Measurements from ENCODE around the gene ARHGEF11. TPM values are rescaled to one million over a fixed set of nuclear protein-coding genes. Genes with fewer than 3 reads are reported as not detected.

The ARHGEF11 gene
- total and polyA plus RNA-seq, 9 of the 15 experiments (the other 6 are each of a cell fraction or from before 2014, with no cell fraction given) = 0.14 to 15.5 (median 9.0) TPM

DNA sequence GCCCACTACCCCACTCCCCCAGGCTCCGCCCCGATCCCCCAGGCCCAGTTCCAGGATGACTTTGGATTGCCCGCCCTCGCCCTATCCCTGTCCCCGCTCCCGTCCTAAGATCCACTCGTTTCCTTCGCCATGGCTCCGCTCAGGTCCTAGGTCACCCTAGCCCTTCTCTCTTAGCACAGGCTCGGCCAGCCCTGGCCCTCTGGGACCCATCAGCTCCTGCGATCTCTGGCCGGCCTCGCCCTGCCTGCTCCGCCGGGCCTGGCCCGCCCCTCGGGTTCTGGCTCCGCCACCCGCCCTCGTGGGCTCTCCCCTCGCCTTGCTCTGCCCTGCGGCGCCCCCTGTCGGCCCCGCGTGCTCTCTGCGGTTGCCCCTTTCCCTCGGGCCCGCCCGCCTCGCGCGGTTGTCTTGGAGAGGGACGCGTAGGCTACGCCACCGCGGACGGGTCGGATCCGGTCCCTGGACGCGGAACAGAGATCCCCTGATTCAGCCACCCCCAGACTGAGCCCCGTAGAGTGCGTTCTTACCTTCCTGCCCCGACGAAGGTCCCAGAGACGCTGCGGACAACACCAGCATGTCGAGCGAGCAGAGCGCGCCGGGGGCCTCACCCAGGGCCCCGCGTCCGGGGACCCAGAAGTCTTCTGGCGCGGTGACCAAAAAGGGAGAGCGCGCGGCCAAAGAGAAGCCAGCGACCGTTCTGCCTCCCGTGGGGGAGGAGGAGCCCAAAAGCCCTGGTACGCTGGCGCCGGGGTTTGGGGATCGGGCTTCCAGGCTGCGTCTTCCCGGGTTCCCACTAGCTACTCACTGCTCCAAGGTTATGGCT, 125.1 kb downstream of the ARHGEF11 start, which contains the start of gene LRRC71 (continued):
- TF ChIP-seq, protein P1, sequence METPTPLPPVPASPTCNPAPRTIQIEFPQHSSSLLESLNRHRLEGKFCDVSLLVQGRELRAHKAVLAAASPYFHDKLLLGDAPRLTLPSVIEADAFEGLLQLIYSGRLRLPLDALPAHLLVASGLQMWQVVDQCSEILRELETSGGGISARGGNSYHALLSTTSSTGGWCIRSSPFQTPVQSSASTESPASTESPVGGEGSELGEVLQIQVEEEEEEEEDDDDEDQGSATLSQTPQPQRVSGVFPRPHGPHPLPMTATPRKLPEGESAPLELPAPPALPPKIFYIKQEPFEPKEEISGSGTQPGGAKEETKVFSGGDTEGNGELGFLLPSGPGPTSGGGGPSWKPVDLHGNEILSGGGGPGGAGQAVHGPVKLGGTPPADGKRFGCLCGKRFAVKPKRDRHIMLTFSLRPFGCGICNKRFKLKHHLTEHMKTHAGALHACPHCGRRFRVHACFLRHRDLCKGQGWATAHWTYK (CRISPR knock-in tag; IDR thresholded peaks at IDR 0.05) = no peak; the same call in 1 of the 2 replicates
- TF ChIP-seq TAF15 (IDR thresholded peaks at IDR 0.05; ENCODE audit: low read depth, low read length) = no peak
- no peak for TF ChIP-seq NEUROD1 (IDR thresholded peaks at IDR 0.05; ENCODE audit: borderline replicate concordance, low read depth, low read length, partially characterized antibody)
- TF ChIP-seq TCF7 (IDR thresholded peaks at IDR 0.05; ENCODE audit: borderline replicate concordance) = no peak
- peak; percentile 68; the same call in 1 of the 2 replicates for TF ChIP-seq KAT7 (CRISPR knock-in tag; IDR thresholded peaks at IDR 0.05; ENCODE audit: borderline replicate concordance)
- TF ChIP-seq ATF7 (IDR thresholded peaks at IDR 0.05) = peak; percentile 66; the same call in 1 of the 2 replicates
- no peak for TF ChIP-seq CHD4 (IDR thresholded peaks at IDR 0.05; ENCODE audit: insufficient read depth, insufficient replicate concordance, low read depth, low read length, poor library complexity, severe bottlenecking)
- TF ChIP-seq ZBTB1 (CRISPR knock-in tag; IDR thresholded peaks at IDR 0.05; ENCODE audit: borderline replicate concordance, low read depth) = no peak
- peak in 1 of 2 experiments; percentile 67; a peak in 1 of 4 replicates for TF ChIP-seq SRF (CRISPR knock-in tag; IDR thresholded peaks at IDR 0.05)
- TF ChIP-seq, protein P2, sequence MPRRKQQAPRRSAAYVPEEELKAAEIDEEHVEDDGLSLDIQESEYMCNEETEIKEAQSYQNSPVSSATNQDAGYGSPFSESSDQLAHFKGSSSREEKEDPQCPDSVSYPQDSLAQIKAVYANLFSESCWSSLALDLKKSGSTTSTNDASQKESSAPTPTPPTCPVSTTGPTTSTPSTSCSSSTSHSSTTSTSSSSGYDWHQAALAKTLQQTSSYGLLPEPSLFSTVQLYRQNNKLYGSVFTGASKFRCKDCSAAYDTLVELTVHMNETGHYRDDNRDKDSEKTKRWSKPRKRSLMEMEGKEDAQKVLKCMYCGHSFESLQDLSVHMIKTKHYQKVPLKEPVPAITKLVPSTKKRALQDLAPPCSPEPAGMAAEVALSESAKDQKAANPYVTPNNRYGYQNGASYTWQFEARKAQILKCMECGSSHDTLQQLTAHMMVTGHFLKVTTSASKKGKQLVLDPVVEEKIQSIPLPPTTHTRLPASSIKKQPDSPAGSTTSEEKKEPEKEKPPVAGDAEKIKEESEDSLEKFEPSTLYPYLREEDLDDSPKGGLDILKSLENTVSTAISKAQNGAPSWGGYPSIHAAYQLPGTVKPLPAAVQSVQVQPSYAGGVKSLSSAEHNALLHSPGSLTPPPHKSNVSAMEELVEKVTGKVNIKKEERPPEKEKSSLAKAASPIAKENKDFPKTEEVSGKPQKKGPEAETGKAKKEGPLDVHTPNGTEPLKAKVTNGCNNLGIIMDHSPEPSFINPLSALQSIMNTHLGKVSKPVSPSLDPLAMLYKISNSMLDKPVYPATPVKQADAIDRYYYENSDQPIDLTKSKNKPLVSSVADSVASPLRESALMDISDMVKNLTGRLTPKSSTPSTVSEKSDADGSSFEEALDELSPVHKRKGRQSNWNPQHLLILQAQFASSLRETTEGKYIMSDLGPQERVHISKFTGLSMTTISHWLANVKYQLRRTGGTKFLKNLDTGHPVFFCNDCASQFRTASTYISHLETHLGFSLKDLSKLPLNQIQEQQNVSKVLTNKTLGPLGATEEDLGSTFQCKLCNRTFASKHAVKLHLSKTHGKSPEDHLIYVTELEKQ (CRISPR knock-in tag; IDR thresholded peaks at IDR 0.05) = no peak
- TF ChIP-seq ZNF583 (CRISPR knock-in tag; IDR thresholded peaks at IDR 0.05) = no peak
- no peak for TF ChIP-seq ZNF436 (CRISPR knock-in tag; IDR thresholded peaks at IDR 0.05)
- no peak for TF ChIP-seq SAFB2 (IDR thresholded peaks at IDR 0.05; ENCODE audit: borderline replicate concordance, low read depth, low read length, severe bottlenecking)
- TF ChIP-seq ZC3H4 (CRISPR knock-in tag; IDR thresholded peaks at IDR 0.05; ENCODE audit: borderline replicate concordance) = no peak
- TF ChIP-seq, protein P3, sequence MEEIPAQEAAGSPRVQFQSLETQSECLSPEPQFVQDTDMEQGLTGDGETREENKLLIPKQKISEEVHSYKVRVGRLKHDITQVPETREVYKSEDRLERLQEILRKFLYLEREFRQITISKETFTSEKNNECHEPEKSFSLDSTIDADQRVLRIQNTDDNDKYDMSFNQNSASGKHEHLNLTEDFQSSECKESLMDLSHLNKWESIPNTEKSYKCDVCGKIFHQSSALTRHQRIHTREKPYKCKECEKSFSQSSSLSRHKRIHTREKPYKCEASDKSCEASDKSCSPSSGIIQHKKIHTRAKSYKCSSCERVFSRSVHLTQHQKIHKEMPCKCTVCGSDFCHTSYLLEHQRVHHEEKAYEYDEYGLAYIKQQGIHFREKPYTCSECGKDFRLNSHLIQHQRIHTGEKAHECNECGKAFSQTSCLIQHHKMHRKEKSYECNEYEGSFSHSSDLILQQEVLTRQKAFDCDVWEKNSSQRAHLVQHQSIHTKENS (CRISPR knock-in tag; IDR thresholded peaks at IDR 0.05) = no peak
- TF ChIP-seq, protein P4, sequence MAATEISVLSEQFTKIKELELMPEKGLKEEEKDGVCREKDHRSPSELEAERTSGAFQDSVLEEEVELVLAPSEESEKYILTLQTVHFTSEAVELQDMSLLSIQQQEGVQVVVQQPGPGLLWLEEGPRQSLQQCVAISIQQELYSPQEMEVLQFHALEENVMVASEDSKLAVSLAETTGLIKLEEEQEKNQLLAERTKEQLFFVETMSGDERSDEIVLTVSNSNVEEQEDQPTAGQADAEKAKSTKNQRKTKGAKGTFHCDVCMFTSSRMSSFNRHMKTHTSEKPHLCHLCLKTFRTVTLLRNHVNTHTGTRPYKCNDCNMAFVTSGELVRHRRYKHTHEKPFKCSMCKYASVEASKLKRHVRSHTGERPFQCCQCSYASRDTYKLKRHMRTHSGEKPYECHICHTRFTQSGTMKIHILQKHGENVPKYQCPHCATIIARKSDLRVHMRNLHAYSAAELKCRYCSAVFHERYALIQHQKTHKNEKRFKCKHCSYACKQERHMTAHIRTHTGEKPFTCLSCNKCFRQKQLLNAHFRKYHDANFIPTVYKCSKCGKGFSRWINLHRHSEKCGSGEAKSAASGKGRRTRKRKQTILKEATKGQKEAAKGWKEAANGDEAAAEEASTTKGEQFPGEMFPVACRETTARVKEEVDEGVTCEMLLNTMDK (IDR thresholded peaks at IDR 0.05; ENCODE audit: borderline replicate concordance, insufficient read depth, low read depth, low read length, poor library complexity, severe bottlenecking) = peak; percentile 81
- TF ChIP-seq E2F3 (CRISPR knock-in tag; IDR thresholded peaks at IDR 0.05) = no peak

Measured in K562 (cell line).